ENCODE measurements around the gene ZFP36L1.

DNA sequence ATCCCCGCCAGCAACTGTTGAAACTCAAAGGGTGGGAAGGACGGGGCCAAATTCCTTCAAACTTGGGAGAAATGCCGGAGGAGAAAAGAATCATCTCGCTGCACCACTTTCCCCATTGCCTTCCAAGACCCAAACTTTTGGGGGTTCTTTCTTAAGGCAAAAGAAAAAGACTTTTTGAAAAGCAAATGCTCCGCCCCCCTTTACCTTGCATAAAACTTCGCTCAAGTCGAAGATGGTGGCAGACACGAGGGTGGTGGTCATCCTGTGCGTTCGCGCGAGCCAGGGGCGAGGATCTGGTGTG is 239 bp downstream of the ZFP36L1 start:
- TF ChIP-seq, protein P1, sequence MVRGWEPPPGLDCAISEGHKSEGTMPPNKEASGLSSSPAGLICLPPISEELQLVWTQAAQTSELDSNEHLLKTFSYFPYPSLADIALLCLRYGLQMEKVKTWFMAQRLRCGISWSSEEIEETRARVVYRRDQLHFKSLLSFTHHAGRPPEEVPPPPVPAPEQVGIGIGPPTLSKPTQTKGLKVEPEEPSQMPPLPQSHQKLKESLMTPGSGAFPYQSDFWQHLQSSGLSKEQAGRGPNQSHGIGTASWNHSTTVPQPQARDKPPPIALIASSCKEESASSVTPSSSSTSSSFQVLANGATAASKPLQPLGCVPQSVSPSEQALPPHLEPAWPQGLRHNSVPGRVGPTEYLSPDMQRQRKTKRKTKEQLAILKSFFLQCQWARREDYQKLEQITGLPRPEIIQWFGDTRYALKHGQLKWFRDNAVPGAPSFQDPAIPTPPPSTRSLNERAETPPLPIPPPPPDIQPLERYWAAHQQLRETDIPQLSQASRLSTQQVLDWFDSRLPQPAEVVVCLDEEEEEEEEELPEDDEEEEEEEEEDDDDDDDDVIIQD (CRISPR knock-in tag; IDR thresholded peaks at IDR 0.05; ENCODE audit: low read depth) = no peak
- TF ChIP-seq ESRRA (CRISPR knock-in tag; IDR thresholded peaks at IDR 0.05; ENCODE audit: low read depth) (no peak), ZNF558 (CRISPR knock-in tag; IDR thresholded peaks at IDR 0.05; ENCODE audit: borderline replicate concordance) (no peak), CAMTA2 (CRISPR knock-in tag; IDR thresholded peaks at IDR 0.05; ENCODE audit: borderline replicate concordance) (no peak), MEIS1 (CRISPR knock-in tag; IDR thresholded peaks at IDR 0.05; ENCODE audit: borderline replicate concordance) (no peak)
- TF ChIP-seq, protein P2, sequence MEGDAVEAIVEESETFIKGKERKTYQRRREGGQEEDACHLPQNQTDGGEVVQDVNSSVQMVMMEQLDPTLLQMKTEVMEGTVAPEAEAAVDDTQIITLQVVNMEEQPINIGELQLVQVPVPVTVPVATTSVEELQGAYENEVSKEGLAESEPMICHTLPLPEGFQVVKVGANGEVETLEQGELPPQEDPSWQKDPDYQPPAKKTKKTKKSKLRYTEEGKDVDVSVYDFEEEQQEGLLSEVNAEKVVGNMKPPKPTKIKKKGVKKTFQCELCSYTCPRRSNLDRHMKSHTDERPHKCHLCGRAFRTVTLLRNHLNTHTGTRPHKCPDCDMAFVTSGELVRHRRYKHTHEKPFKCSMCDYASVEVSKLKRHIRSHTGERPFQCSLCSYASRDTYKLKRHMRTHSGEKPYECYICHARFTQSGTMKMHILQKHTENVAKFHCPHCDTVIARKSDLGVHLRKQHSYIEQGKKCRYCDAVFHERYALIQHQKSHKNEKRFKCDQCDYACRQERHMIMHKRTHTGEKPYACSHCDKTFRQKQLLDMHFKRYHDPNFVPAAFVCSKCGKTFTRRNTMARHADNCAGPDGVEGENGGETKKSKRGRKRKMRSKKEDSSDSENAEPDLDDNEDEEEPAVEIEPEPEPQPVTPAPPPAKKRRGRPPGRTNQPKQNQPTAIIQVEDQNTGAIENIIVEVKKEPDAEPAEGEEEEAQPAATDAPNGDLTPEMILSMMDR (CRISPR knock-in tag; IDR thresholded peaks at IDR 0.05) = no peak
- TF ChIP-seq, protein P3, sequence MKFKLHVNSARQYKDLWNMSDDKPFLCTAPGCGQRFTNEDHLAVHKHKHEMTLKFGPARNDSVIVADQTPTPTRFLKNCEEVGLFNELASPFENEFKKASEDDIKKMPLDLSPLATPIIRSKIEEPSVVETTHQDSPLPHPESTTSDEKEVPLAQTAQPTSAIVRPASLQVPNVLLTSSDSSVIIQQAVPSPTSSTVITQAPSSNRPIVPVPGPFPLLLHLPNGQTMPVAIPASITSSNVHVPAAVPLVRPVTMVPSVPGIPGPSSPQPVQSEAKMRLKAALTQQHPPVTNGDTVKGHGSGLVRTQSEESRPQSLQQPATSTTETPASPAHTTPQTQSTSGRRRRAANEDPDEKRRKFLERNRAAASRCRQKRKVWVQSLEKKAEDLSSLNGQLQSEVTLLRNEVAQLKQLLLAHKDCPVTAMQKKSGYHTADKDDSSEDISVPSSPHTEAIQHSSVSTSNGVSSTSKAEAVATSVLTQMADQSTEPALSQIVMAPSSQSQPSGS (CRISPR knock-in tag; IDR thresholded peaks at IDR 0.05) = no peak
- TF ChIP-seq, protein P4, sequence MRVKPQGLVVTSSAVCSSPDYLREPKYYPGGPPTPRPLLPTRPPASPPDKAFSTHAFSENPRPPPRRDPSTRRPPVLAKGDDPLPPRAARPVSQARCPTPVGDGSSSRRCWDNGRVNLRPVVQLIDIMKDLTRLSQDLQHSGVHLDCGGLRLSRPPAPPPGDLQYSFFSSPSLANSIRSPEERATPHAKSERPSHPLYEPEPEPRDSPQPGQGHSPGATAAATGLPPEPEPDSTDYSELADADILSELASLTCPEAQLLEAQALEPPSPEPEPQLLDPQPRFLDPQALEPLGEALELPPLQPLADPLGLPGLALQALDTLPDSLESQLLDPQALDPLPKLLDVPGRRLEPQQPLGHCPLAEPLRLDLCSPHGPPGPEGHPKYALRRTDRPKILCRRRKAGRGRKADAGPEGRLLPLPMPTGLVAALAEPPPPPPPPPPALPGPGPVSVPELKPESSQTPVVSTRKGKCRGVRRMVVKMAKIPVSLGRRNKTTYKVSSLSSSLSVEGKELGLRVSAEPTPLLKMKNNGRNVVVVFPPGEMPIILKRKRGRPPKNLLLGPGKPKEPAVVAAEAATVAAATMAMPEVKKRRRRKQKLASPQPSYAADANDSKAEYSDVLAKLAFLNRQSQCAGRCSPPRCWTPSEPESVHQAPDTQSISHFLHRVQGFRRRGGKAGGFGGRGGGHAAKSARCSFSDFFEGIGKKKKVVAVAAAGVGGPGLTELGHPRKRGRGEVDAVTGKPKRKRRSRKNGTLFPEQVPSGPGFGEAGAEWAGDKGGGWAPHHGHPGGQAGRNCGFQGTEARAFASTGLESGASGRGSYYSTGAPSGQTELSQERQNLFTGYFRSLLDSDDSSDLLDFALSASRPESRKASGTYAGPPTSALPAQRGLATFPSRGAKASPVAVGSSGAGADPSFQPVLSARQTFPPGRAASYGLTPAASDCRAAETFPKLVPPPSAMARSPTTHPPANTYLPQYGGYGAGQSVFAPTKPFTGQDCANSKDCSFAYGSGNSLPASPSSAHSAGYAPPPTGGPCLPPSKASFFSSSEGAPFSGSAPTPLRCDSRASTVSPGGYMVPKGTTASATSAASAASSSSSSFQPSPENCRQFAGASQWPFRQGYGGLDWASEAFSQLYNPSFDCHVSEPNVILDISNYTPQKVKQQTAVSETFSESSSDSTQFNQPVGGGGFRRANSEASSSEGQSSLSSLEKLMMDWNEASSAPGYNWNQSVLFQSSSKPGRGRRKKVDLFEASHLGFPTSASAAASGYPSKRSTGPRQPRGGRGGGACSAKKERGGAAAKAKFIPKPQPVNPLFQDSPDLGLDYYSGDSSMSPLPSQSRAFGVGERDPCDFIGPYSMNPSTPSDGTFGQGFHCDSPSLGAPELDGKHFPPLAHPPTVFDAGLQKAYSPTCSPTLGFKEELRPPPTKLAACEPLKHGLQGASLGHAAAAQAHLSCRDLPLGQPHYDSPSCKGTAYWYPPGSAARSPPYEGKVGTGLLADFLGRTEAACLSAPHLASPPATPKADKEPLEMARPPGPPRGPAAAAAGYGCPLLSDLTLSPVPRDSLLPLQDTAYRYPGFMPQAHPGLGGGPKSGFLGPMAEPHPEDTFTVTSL (CRISPR knock-in tag; IDR thresholded peaks at IDR 0.05; ENCODE audit: borderline replicate concordance) = no peak

All from HepG2 (cell line).